Psoas muscle (tissue), 8 donors: ENCODE data around the gene AAGAB. TPM values are rescaled to one million over a fixed set of nuclear protein-coding genes. Genes with fewer than 3 reads are reported as not detected.

Source experiments
- ATAC-seq, 4 donors: fragments of 200-7000 bp; cut with Tn5 transposase; one replicate each; pipeline ENCODE4 v1.9.1; 2020; ENCODE audit warnings: moderate library complexity in 3 of 4, mild to moderate bottlenecking in 2 of 4
- DNase-seq, 2 donors: peaks; one replicate each; pipeline ENCODE4 v3.0.0-alpha.2; 2020
- H3K27ac ChIP-seq: fragments of 200-600 bp; one replicate; pipeline ENCODE4 v1.8.0; 2022
- H3K27me3 ChIP-seq, 3 donors: fragments of 200-600 bp in 1 of 3; one replicate each; pipeline versions ENCODE4 v1.6.1 to v1.8.0; 2013 to 2022; ENCODE audit warnings: low read length in 2 of 3, mild to moderate bottlenecking in 2 of 3, moderate library complexity in 1 of 3; ENCODE audit not compliant: insufficient read depth in 3 of 3
- H3K36me3 ChIP-seq, 2 donors: fragments of 200-600 bp in 1 of 2; one replicate each; pipeline versions ENCODE4 v1.6.1 to v1.8.0; 2013 to 2022; ENCODE audit warnings: low read depth in 1 of 2, mild to moderate bottlenecking in 1 of 2, moderate library complexity in 1 of 2; ENCODE audit not compliant: insufficient read depth in 1 of 2
- H3K4me1 ChIP-seq: fragments of 200-600 bp; one replicate; pipeline ENCODE4 v1.8.0; 2022
- H3K4me3 ChIP-seq: fragments of 200-600 bp; one replicate; pipeline ENCODE4 v1.8.0; 2022; ENCODE audit warnings: mild to moderate bottlenecking
- H3K9me3 ChIP-seq: fragments of 200-600 bp; one replicate; pipeline ENCODE4 v1.8.0; 2022
- CTCF ChIP-seq: fragments of 200-600 bp; IDR thresholded peaks from one replicate; pipeline ENCODE4 v1.8.0; 2022; ENCODE audit warnings: antibody characterized with exemption
- WGBS, 3 donors: extraction: QIAGEN DNeasy Blood & Tissue Kit; methylation state at CpG; one replicate each; pipeline versions ENCODE4 v1.1.6 to v1.1.7; 2013; 5-methylcytosine and 5-hydroxymethylcytosine counted together
- intact Hi-C, 2 donors: fragments of 100-400 bp; cut with DNase I; formaldehyde crosslinking; loops; one replicate each; pipeline versions ENCODE4 v1.11.0 to v1.14.2; 2022
- polyA plus RNA-seq, 3 donors: library from polyadenylated mRNA; stranded (reverse); fragments of 200-250 nt; gene quantifications; one replicate each; pipeline ENCODE4 v1.2.3, GENCODE V29; 2013
- total RNA-seq, 4 donors: library from RNA; stranded (reverse); fragmentation: NEBNext Ultra II Directional in 2 of 4; extraction: Animal tissue kit (Norgen Biotek cat#: 25700) in 2 of 4; gene quantifications; one replicate each; pipeline versions ENCODE4 v1.2.1 to v1.2.4, GENCODE V29; 2021 to 2023
- donor health status: healthy with polysubstance abuse.
- donor health status: DM: no; HTN: no; CAD: no; lungs with moderate emphysema.
- donor health status: Bipolar disorder and iron deficiency.
- donor health status: healthy.
- donor health status: DM: yes; HTN: yes; CAD: no.
- donor health status: DM: no; HTN: no; CAD: no.
- donor health status: DM: no; HTN: no; CAD: no.
- donor health status: DM: yes; HTN: yes; CAD: no.

Gene AAGAB
- total and polyA plus RNA-seq, 7 donors, result 19.0 to 46.1 (median 42.1) TPM

GRCh38 chr15:67196222-67196621, 58.2 kb downstream of the AAGAB start:
- Histone ChIP-seq H3K27ac (peak overlapping the region; percentile 90), H3K36me3 (peaks cover under 1 to 16% of the 10 kb centered on the region in 2 donors), H3K9me3 (no peaks in the 10 kb centered on the region), H3K4me1 (peaks cover 75% of the 10 kb centered on the region), H3K4me3 (no peak overlapping the region), H3K27me3 (no peaks in the 10 kb centered on the region)
- WGBS, 3 donors, result 86 to 92% (median 90%) methylated on average over 6 of the region's 6 CpGs
- TF ChIP-seq CTCF, result no peak
- no peak for ATAC-seq
- intact Hi-C loops, result no loop called here
- DNase-seq, result no peak

GRCh38 chr15:67195305-67195704, 59.2 kb downstream of the AAGAB start:
- peak overlapping the region; percentile 90 for H3K27ac ChIP-seq
- H3K4me1 ChIP-seq, result peaks cover 73% of the 10 kb centered on the region
- intact Hi-C loops, result no loop called here

GRCh38 chr15:67194171-67195114, 60.0 kb downstream of the AAGAB start:
- Histone ChIP-seq H3K36me3 (peaks cover 0 to 33% of the 10 kb centered on the region in 2 donors), H3K9me3 (no peaks in the 10 kb centered on the region), H3K4me3 (no peak overlapping the region), H3K27ac (peak overlapping the region; percentile 90), H3K27me3 (no peaks in the 10 kb centered on the region), H3K4me1 (peaks cover 75% of the 10 kb centered on the region)
- intact Hi-C loops, result no loop called here
- peak; percentile 35 to 63 for DNase-seq
- TF ChIP-seq CTCF, result no peak
- 42 to 64% (median 52%) methylated on average over 9 of the region's 9 CpGs for WGBS, 3 donors
- no peak for ATAC-seq

More at GRCh38 chr15:67195305-67195704, 59.2 kb downstream of the AAGAB start:
- ATAC-seq, result no peak
- H3K36me3 ChIP-seq, result peaks cover 0 to 25% of the 10 kb centered on the region in 2 donors
- no peak overlapping the region for H3K4me3 ChIP-seq
- DNase-seq, result no peak
- H3K27me3 ChIP-seq, result no peaks in the 10 kb centered on the region
- no peak for TF ChIP-seq CTCF
- no peaks in the 10 kb centered on the region for H3K9me3 ChIP-seq
- WGBS, 3 donors, result 85 to 93% (median 86%) methylated on average over 3 of the region's 3 CpGs

- ATAC-seq (peak; percentile 63 to 72 (median 66)), DNase-seq (peak; percentile 68 to 86)
- H3K4me1 ChIP-seq, result peaks cover 74% of the 10 kb centered on the region
- no peaks in the 10 kb centered on the region for H3K27me3 ChIP-seq
- no peaks in the 10 kb centered on the region for H3K9me3 ChIP-seq
- 30 to 34% (median 32%) methylated on average over 12 of the region's 12 CpGs for WGBS, 3 donors
- no peak overlapping the region for H3K4me3 ChIP-seq
- H3K36me3 ChIP-seq, result peaks cover 0 to 35% of the 10 kb centered on the region in 2 donors
- peak overlapping the region; percentile 90 for H3K27ac ChIP-seq
- intact Hi-C loops, result no loop called here
- no peak for TF ChIP-seq CTCF
These were observed 61.1 kb downstream of the AAGAB start for GRCh38 chr15:67193223-67193990.
